Dermis blood vessel endothelial cell (primary cell): ENCODE results near the gene NEURL1. TPM values are rescaled to one million over a fixed set of nuclear protein-coding genes. Genes with fewer than 3 reads are reported as not detected.
"Not testable (repeated sequence)": the region's sequence is repeated elsewhere in the genome, so short reads cannot be mapped to it uniquely, and the experiment has no call there.

Source experiments
- DNase-seq: peaks from one replicate; pipeline ENCODE4 v3.0.0; 2010
- total RNA-seq: library from RNA; depleted of rRNA; stranded (reverse); fragments of >200 nt; gene quantifications from 2 replicates; pipeline ENCODE4 v1.2.3, GENCODE V29; 2014

NEURL1 gene
- total RNA-seq, 1 donor from 2014 or later, result not detected

- no peak for DNase-seq
Measured at GRCh38 chr10:103465411-103466179, 27.9 kb upstream of the NEURL1 start.

DNA sequence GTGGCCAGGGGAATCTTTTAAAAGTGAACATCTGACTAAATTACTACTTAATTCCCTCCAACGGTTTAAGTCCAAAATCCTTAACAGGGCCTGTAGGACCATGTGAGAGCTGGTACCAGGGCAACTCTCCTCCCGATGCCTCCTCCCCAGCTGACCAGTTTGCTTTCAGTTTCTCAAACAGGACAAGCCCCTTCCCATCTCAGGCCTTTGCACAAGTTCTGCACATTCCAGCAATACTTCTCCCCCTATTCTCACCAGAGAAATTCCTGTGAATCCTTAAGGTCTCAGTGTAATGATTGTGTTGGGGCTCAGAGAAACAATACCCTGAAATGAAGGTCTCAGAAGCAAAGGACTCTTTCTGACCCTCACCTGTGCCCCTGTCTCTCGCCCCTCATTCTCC lies 26.8 kb upstream of the NEURL1 start:
- no peak for DNase-seq

DNA sequence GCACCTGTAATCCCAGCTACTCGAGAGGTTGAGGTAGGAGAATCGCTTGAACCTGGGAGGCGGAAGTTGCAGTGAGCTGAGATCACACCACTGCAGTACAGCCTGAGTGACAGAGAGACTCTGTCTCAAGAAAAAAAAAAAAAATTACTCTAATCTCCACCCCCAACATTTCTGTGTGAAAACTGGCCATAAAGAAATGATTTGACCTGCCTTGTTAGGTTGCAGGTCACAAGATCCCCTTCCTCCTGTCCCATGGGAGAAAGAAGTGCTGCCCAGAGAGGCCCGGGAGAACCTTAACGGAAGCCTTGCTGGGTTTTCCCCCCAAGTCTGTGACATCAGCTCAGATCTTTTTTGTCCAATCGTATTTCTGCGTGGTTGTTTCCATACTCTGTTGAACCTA lies 26.1 kb upstream of the NEURL1 start:
- no peak for DNase-seq

DNA sequence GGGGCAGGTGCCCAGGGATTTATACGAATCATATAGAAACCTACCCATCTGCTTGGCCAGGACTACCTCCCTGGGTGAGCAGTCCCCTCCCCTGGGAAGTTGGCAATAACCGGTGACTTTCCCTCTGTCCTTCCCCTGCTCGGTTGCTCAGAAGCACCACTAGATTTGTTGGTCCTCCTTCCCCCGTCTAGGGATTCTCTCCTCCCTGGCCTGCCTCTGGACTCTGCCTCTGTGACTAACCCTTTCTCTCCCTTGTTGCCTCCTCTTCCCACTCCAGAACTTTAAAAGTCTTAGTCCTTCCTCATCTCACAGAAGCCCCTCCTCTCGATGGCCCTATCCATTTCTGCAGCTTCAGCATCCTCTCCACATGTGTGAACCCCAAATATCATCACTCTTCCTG lies 24.3 kb upstream of the NEURL1 start:
- no peak for DNase-seq

GRCh38 chr10:103470761-103471653 lies 22.5 kb upstream of the NEURL1 start:
- DNase-seq, result no peak

DNA sequence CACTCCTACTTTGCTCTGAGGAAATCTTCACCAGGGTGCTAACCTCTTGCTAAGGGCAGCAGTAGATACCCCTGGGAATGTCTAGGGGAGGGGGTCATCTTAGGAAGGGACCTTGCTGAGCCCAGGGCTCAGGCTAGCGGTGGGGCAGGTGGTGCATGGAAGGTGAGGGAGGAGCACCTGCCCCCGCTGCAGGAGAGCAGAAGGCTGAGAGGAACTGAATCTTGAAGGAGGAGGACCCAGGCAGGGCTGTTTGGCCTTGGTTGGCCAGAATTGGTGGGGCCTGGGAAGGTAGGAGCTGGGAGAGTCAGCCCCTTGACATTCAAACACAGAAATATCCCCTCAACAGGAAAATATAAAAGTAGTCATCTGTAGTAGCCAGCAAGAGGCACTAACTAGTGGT lies 21.5 kb upstream of the NEURL1 start:
- DNase-seq, result no peak

- no peak for DNase-seq
Measured at GRCh38 chr10:103473261-103473671, 20.2 kb upstream of the NEURL1 start.

GRCh38 chr10:103474077-103474476 lies 19.4 kb upstream of the NEURL1 start:
- DNase-seq, result no peak

- no peak for DNase-seq
Measured at GRCh38 chr10:103475437-103475836, 18.1 kb upstream of the NEURL1 start.

DNA sequence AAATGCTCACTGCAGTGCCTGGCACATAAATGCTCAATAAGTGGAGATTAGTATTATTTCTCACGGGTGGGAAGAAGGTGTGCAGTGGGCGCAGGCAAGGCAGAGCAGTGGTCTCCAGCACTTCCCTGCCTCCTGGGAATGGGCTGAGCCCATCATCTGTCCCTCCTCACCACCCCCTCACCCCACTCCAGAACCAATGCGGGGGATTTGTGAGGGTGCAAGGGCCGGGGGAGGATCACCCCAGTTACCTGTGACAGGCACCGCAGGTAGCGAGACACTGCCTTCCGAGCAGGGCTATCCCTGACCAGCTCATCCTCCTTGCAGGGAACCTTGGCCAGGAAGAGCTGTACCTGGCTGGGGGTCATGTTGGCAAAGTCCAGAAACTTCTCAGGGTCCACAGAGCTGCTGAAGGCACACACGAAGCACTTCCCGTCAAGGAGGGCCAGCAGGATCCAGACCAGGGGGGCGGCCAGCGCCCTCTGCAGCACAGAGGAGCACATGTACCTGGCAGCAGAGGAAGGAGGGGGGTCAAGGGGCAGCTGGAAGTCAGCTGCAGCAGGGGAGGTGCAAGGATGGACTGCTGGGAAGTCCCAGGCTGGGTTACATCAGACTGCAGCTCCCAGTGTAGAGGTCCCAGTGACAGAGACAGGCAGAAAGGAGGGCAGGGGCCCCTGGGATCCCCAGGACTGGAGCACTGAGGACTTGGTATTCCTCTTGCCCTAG lies 17.3 kb upstream of the NEURL1 start:
- peak; percentile 29 for DNase-seq

DNA sequence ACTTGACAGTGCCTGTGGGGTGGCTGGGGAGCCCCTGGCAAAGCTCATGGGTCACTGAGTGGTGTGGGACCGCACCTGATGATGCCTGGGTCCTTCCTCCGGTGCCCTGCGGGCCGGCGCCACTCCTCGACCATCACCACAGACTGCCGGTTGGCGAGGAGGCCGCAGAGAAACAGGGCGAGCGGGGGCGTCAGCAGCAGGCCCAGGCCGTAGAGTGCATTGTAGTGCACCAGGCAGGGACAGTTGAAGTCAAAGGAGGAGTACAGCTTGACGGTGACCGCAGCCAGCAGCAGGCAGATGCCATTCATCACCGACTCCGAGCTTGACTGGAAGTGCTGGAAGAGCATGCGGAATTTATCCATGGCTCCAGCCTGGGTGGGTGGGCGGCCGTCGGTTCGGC lies 14.8 kb upstream of the NEURL1 start:
- DNase-seq, result no peak

DNA sequence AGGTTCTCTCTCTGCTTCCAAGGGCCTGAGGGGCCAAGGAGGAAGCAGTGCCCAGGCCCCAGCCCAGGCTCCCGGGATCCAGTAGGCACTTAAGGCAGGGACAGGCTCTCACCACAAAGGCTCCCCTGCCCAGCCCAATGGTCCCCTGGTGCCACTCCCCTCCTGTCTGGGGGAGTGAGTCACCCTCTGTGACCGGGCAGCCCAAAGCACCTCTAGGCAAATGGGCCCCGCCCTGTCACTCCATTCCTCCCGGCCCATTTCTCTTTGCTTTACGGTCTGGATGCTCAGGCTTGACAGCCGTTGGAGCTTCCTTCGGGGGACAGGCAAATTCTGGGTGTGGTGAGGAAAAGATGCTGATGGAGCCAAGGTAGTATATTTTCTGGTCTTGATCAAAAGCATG lies 14.4 kb upstream of the NEURL1 start, which contains the start of gene CALHM3:
TSS of gene CALHM3 (minus strand) at position 106 of the 400 bp plus-strand sequence. CDS start 208 bp downstream, outside the sequence.
- DNase-seq, result no peak

GRCh38 chr10:103480521-103480920 lies 13.0 kb upstream of the NEURL1 start:
- peak; percentile 46 for DNase-seq

DNA sequence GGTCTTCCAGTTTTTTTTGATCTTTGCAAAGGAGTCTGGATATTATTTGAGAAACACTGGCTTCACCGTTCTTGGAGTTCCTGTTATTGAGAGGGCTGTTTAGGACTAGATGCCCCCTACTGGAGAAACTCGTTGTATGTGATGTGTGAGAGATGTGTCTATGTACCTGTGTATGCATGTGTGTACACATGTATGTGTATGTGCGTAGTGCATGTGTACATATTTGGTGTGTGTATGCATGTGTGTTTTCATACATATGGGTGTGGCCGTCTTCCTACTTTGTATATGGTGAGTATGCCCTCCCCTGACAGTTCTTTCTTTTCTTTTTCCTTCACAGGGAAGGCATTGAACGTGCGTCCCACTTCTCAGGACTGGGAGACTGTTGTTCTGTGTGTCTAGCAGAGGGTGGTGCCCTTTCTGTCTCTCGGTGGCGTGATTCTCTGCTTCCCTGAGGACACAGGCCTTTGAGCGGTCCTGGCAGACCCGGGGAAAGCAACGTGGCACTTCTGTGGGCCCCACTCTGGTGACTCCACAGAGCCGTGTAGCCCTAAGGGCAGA lies 11.5 kb upstream of the NEURL1 start:
- DNase-seq, result peak; percentile 90

- DNase-seq, result not testable (repeated sequence)
Measured at GRCh38 chr10:103486635-103487409, 6.7 kb upstream of the NEURL1 start.

DNA sequence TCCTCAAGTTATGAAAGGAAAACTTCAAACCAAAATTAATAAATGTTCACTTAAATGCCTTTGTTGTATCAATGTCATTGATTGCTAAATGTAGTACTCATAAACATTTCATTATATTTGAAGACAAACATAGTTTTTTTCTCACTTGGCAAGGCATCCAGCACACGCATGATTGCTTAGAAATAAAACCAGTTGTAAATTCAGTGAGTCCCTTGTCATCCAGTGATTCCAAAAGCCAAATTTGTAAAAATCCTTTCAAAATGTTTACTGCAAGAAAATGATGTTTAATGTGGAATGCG lies 6.1 kb upstream of the NEURL1 start:
- no peak for DNase-seq

DNA sequence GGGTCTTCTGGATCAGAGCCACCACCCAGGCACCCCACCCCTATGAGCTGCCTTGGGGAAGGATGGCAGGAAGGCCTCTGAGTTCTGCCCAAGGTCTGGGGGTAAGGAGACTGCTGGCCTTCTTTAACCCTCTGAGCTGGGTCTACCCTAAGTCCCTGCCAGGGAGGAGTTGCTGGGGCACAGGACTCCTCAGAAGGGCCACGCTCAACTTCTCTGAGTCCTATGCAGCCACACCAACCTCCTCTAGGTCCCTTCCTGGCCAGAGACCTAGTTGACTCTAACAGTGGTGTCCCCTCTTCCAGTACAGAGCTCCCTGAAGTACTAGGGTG lies 2.6 kb upstream of the NEURL1 start:
- no peak for DNase-seq

- DNase-seq, result peak; percentile 74
Measured at GRCh38 chr10:103491729-103492364, 1.7 kb upstream of the NEURL1 start.

DNA sequence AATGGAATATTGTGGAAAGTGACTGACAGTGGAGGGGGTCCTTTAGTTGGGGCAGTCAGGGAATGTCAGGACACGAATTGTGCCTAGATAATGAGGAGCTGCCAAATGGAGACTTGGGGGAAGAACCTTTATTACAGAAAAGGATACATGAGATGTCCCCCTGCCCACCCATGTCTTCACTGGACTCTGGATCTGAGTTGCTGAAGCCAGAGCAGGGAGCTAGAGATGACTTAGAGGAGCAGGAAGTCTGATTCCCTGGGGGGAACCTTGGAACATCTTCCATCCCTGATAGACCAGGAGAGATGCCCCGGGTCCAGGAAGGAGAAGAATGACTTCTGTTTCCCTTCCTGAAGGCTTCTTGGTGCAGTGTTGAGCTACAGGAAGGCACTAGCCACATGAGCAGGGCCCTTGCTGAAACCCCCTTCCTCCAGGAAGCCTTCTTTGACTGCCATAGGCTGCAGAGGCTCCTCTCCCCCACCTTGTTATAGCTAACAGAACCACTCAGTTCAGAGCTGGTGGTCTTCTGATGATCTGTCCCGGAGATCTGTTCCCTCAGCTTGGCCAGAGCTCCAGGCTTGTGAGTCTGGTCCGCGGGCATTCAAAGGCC lies 747 bp upstream of the NEURL1 start:
- no peak for DNase-seq

GRCh38 chr10:103493916-103494877 lies 692 bp downstream of the NEURL1 start:
- peak; percentile 20 for DNase-seq
